NCI-H446 (cell line): ENCODE results near the gene APOB.
"Not testable (repeated sequence)": the region's sequence is repeated elsewhere in the genome, so short reads cannot be mapped to it uniquely, and the experiment has no call there.

Source experiments
- DNase-seq, 2 experiments: peaks; one replicate each; lab custom pipeline; 2025; lab: John Stamatoyannopoulos, UW

Gene APOB

GRCh38 chr2:21032338-21033236 is 11.3 kb downstream of the APOB start:
- DNase-seq, result no peak

- no peak for DNase-seq
Measured at GRCh38 chr2:21030983-21031968, 12.6 kb downstream of the APOB start.

- DNase-seq, result no peak
Measured at GRCh38 chr2:21029519-21029918, 14.4 kb downstream of the APOB start.

GRCh38 chr2:21028951-21029350 is 14.9 kb downstream of the APOB start:
- not testable (repeated sequence) for DNase-seq

GRCh38 chr2:21028021-21028947 is 15.6 kb downstream of the APOB start:
- DNase-seq, result no peak

GRCh38 chr2:21026479-21027282 is 17.2 kb downstream of the APOB start:
- DNase-seq, result no peak

- DNase-seq, result no peak
Measured at GRCh38 chr2:21025690-21026478, 18.0 kb downstream of the APOB start.

- DNase-seq, result no peak
Measured at GRCh38 chr2:21024722-21025389, 19.0 kb downstream of the APOB start.

- DNase-seq, result no peak
Measured at GRCh38 chr2:21024198-21024597, 19.7 kb downstream of the APOB start.

- no peak for DNase-seq
Measured at GRCh38 chr2:21023419-21024181, 20.3 kb downstream of the APOB start.

- DNase-seq, result no peak
Measured at GRCh38 chr2:21022792-21023367, 21.0 kb downstream of the APOB start.

GRCh38 chr2:21021430-21021829 is 22.4 kb downstream of the APOB start:
- DNase-seq, result no peak

GRCh38 chr2:21020668-21021288 is 23.1 kb downstream of the APOB start:
- no peak for DNase-seq

- no peak for DNase-seq
Measured at GRCh38 chr2:21020031-21020667, 23.7 kb downstream of the APOB start.

- no peak for DNase-seq
Measured at GRCh38 chr2:21019678-21020021, 24.2 kb downstream of the APOB start.

GRCh38 chr2:21019000-21019677 is 24.7 kb downstream of the APOB start:
- DNase-seq, result no peak

- no peak for DNase-seq
Measured at GRCh38 chr2:21018290-21018689, 25.6 kb downstream of the APOB start.
